Lung (tissue), 12 donors: ENCODE data around the gene GPR61. TPM values are rescaled to one million over a fixed set of nuclear protein-coding genes. Genes with fewer than 3 reads are reported as not detected.

Experiments
- ATAC-seq: fragments of 200-7000 bp; cut with Tn5 transposase; one replicate; pipeline ENCODE4 v1.9.1; 2020; ENCODE audit warnings: moderate number of reproducible peaks; ENCODE audit not compliant: insufficient read depth, low FRiP score
- DNase-seq, 3 donors: peaks; one replicate each; pipeline ENCODE4 v3.0.0-alpha.2; 2013 to 2017
- H3K27ac ChIP-seq, 2 donors: one replicate each; pipeline ENCODE4 v1.5.1; 2013; ENCODE audit warnings: mild to moderate bottlenecking in 2 of 2, moderate library complexity in 2 of 2, control low read depth in 1 of 2, inconsistent platforms in 1 of 2, low read depth in 1 of 2, low read length in 1 of 2
- H3K27me3 ChIP-seq, 3 donors: one replicate each; pipeline ENCODE4 v1.5.1; 2013; ENCODE audit warnings: low read length in 2 of 3; ENCODE audit not compliant: control insufficient read depth in 3 of 3, insufficient read depth in 3 of 3
- H3K36me3 ChIP-seq, 4 donors: one replicate each; pipeline ENCODE4 v1.5.1; 2013; ENCODE audit warnings: low read length in 4 of 4, mild to moderate bottlenecking in 1 of 4, moderate library complexity in 1 of 4; ENCODE audit not compliant: control insufficient read depth in 4 of 4, insufficient read depth in 4 of 4
- H3K4me1 ChIP-seq, 5 donors: one replicate each; pipeline ENCODE4 v1.5.1; 2013; ENCODE audit warnings: low read length in 5 of 5, mild to moderate bottlenecking in 2 of 5, moderate library complexity in 1 of 5; ENCODE audit not compliant: control insufficient read depth in 5 of 5, insufficient read depth in 5 of 5
- H3K4me3 ChIP-seq: one replicate; pipeline ENCODE4 v1.5.1; 2013; ENCODE audit warnings: mild to moderate bottlenecking, control low read depth, moderate library complexity
- H3K9ac ChIP-seq, 2 donors: one replicate each; pipeline ENCODE4 v1.5.1; 2013; ENCODE audit warnings: low read length in 2 of 2, control low read depth in 1 of 2; ENCODE audit not compliant: insufficient read depth in 1 of 2
- H3K9me3 ChIP-seq, 4 donors: one replicate each; pipeline ENCODE4 v1.5.1; 2013; ENCODE audit warnings: low read length in 3 of 4, mild to moderate bottlenecking in 1 of 4, moderate library complexity in 1 of 4; ENCODE audit not compliant: control insufficient read depth in 4 of 4, insufficient read depth in 3 of 4
- CTCF ChIP-seq: IDR thresholded peaks from 2 replicates; pipeline ENCODE4 v1.5.1; 2012; ENCODE audit warnings: mild to moderate bottlenecking; ENCODE audit errors: control extremely low read depth, extremely low read depth
- WGBS, 2 donors: extraction: QIAGEN DNeasy Blood & Tissue Kit; methylation state at CpG; one replicate each; pipeline ENCODE4 v1.1.7; 2013; 5-methylcytosine and 5-hydroxymethylcytosine counted together
- polyA plus RNA-seq, 2 donors: library from polyadenylated mRNA; stranded (reverse); fragments of 200-250 nt; gene quantifications; one replicate each; pipeline ENCODE4 v1.2.1, GENCODE V29; 2013
- total RNA-seq, 2 donors: library from RNA; depleted of rRNA in 1 of 2; stranded (reverse); fragments of >200 nt in 1 of 2; gene quantifications; one replicate each; pipeline ENCODE4 v1.2.1, GENCODE V29; 2014 to 2021
- donor health status: control.
- donor health status: control.
- donor health status: Bipolar disorder and iron deficiency.
- donor health status: healthy.
- donor health status: DM: yes; HTN: yes; CAD: no.

The GPR61 gene
- total and polyA plus RNA-seq, 4 donors, result not detected

- Histone ChIP-seq H3K27ac (peak overlapping the region; percentile 91 to 98), H3K36me3 (peaks cover 0 to 3% (median 0%) of the 10 kb centered on the region in 4 donors), H3K4me3 (peak overlapping the region; percentile 87), H3K27me3 (no peaks in the 10 kb centered on the region), H3K9ac (peak overlapping the region; percentile 93 to 95), H3K4me1 (peaks cover 0 to 25% (median 14%) of the 10 kb centered on the region in 5 donors), H3K9me3 (no peaks in the 10 kb centered on the region)
- DNase-seq, result peak in 1 of 3 donors; percentile 46
- 9% methylated on average over 22 of the region's 22 CpGs for whole genome bisulfite sequencing, 2 donors
- no peak for TF ChIP-seq CTCF
- ATAC-seq, result no peak
Measured at GRCh38 chr1:109547463-109548320, 8.0 kb downstream of the GPR61 start.

GRCh38 chr1:109548321-109549267, 8.9 kb downstream of the GPR61 start, which contains the start of gene GNAI3:
Gene GNAI3 (plus strand): TSS chr1:109548615. CDS start chr1:109548721, 106 bp downstream.
- WGBS, 2 donors, result 1% methylated on average over 67 to 68 of the region's 68 CpGs
- H3K4me1 ChIP-seq, result peaks cover under 1 to 25% (median 15%) of the 10 kb centered on the region in 5 donors
- no peak for TF ChIP-seq CTCF

GRCh38 chr1:109556563-109556962, 16.9 kb downstream of the GPR61 start:
- peaks cover 0 to 13% (median 3%) of the 10 kb centered on the region in 5 donors for H3K4me1 ChIP-seq
- WGBS, 2 donors, result 93 to 96% methylated on average over 2 of the region's 2 CpGs
- H3K36me3 ChIP-seq, result peaks cover 0 to 1% (median 0%) of the 10 kb centered on the region in 4 donors

More at GRCh38 chr1:109548321-109549267, 8.9 kb downstream of the GPR61 start, which contains the start of gene GNAI3:
- peak within 1 kb of the TSS; percentile 93 to 95 for H3K9ac ChIP-seq
- H3K9me3 ChIP-seq, result no peaks in the 10 kb centered on the region
- H3K27me3 ChIP-seq, result no peaks in the 10 kb centered on the region
- ATAC-seq (peak; percentile 95), DNase-seq (peak; percentile 96 to 98 (median 97))
- H3K27ac ChIP-seq, result peak within 1 kb of the TSS; percentile 92 to 98
- peaks cover 0 to 3% (median 0%) of the 10 kb centered on the region in 4 donors for H3K36me3 ChIP-seq
- peak within 1 kb of the TSS; percentile 87 for H3K4me3 ChIP-seq

More at GRCh38 chr1:109556563-109556962, 16.9 kb downstream of the GPR61 start:
- no peaks in the 10 kb centered on the region for H3K9me3 ChIP-seq
- no peak overlapping the region for H3K27ac ChIP-seq
- H3K4me3 ChIP-seq, result no peak overlapping the region
- DNase-seq (no peak), ATAC-seq (no peak)
- TF ChIP-seq CTCF, result no peak
- H3K27me3 ChIP-seq, result no peaks in the 10 kb centered on the region
- H3K9ac ChIP-seq, result no peak overlapping the region
